HepG2 (cell line): ENCODE data around the gene PPIL6. TPM values are rescaled to one million over a fixed set of nuclear protein-coding genes. Genes with fewer than 3 reads are reported as not detected.

ENCODE experiments used
- ATAC-seq: fragments of 200-7000 bp; cut with Tn5 transposase; 3 replicates; pipeline ENCODE4 v1.9.1; 2020; ENCODE audit warnings: mild to moderate bottlenecking, moderate library complexity
- BruUV-seq: library from RNA; stranded (reverse); fragments of 400-500 nt; replicated peaks from 2 replicates; lab custom pipeline; 2021; lab: Mats Ljungman, UMichigan
- CTCF ChIA-PET: fragments of 300-600 bp; formaldehyde crosslinking; extraction: SDS; loops from one replicate; lab custom pipeline; 2021; ENCODE audit warnings: low total read pairs, inconsistent platforms, low intra/inter-chr PET ratio; lab: Yijun Ruan, JAX
- POLR2A ChIA-PET: fragments of 350-600 bp; sonication (Branson Sonifier 250); formaldehyde crosslinking; loops from one replicate; lab custom pipeline; 2020; ENCODE audit warnings: antibody characterized with exemption, inconsistent platforms; lab: Yijun Ruan, JAX
- DNase-seq: peaks from one replicate; pipeline ENCODE4 v3.0.0-alpha.2; 2015; ENCODE audit warnings: low spot score
- FAIRE-seq: peaks from 3 replicates; lab custom pipeline; 2011; peaks lifted over from hg19 to GRCh38; lab: Jason Lieb, UNC
- H2AFZ ChIP-seq: one replicate; pipeline ENCODE4 v1.6.1; 2011; ENCODE audit warnings: low read length, inconsistent platforms
- H3K27ac ChIP-seq: fragments of 300-600 bp; 3 replicates; pipeline ENCODE4 v1.8.0; 2011; ENCODE audit warnings: mixed run types, mild to moderate bottlenecking, mixed read lengths, low read length, inconsistent platforms; ENCODE audit not compliant: insufficient read depth; ENCODE audit errors: extremely low read length
- H3K27me3 ChIP-seq, 2 experiments: fragments of 200-600 bp in 1 of 2; 2 replicates in 1 of 2; 3 replicates in 1 of 2; pipeline versions ENCODE4 v1.6.0 to v1.8.0; 2011; ENCODE audit warnings: low read length in 2 of 2, mild to moderate bottlenecking in 2 of 2, moderate library complexity in 2 of 2, inconsistent platforms in 1 of 2; ENCODE audit not compliant: insufficient read depth in 2 of 2, control insufficient read depth in 1 of 2
- H3K36me3 ChIP-seq, 2 experiments: fragments of 200-600 bp in 1 of 2; replicated peaks in 1 of 2; 2 replicates in 1 of 2; 3 replicates in 1 of 2; pipeline versions ENCODE4 v1.5.1 to v1.8.0; 2011; ENCODE audit warnings: low read length in 2 of 2, inconsistent platforms in 1 of 2; ENCODE audit not compliant: insufficient read depth in 2 of 2, control insufficient read depth in 1 of 2
- H3K4me1 ChIP-seq: 2 replicates; pipeline ENCODE4 v1.5.1; 2012; ENCODE audit warnings: low read length, inconsistent platforms; ENCODE audit not compliant: insufficient read depth
- H3K4me2 ChIP-seq: 2 replicates; pipeline ENCODE4 v1.6.0; 2011; ENCODE audit warnings: low read depth, low read length, inconsistent platforms
- H3K4me3 ChIP-seq, 3 experiments: fragments of 200-600 bp in 1 of 3; sonication (generic), shearing (Covaris generic) in 1 of 3; replicated peaks in 1 of 3; 2 replicates each; pipeline ENCODE4 v1.5.1; 2011 to 2016; ENCODE audit warnings: low read length in 3 of 3, inconsistent platforms in 2 of 3, low read depth in 2 of 3, mild to moderate bottlenecking in 2 of 3, control low read depth in 1 of 3, mixed read lengths in 1 of 3; ENCODE audit not compliant: insufficient read depth in 1 of 3
- H3K79me2 ChIP-seq: one replicate; pipeline ENCODE4 v1.6.1; 2011; ENCODE audit warnings: low read length, inconsistent platforms; ENCODE audit not compliant: insufficient read depth
- H3K9ac ChIP-seq: 2 replicates; pipeline ENCODE4 v1.6.0; 2011; ENCODE audit warnings: mild to moderate bottlenecking, low read depth, low read length, inconsistent platforms; ENCODE audit not compliant: insufficient read depth
- H3K9me3 ChIP-seq: 2 replicates; pipeline ENCODE4 v1.5.1; 2012; ENCODE audit warnings: mild to moderate bottlenecking, low read length
- H4K20me1 ChIP-seq: 2 replicates; pipeline ENCODE4 v1.6.0; 2011; ENCODE audit warnings: inconsistent platforms, mild to moderate bottlenecking, low read length, moderate library complexity; ENCODE audit not compliant: insufficient read depth
- ATF3 ChIP-seq: sonication (generic); formaldehyde crosslinking; IDR thresholded peaks from 2 replicates; pipeline ENCODE4 v1.4.0; 2020; ENCODE audit warnings: missing genetic modification reagents
- ELF4 ChIP-seq: sonication (generic); formaldehyde crosslinking; IDR thresholded peaks from 2 replicates; pipeline ENCODE4 v1.5.0; 2020; ENCODE audit warnings: missing genetic modification reagents, mild to moderate bottlenecking, moderate library complexity, borderline replicate concordance
- GTF3A ChIP-seq: sonication (generic); formaldehyde crosslinking; conservative IDR thresholded peaks from 2 replicates; pipeline ENCODE4 v1.4.0; 2020; ENCODE audit warnings: mild to moderate bottlenecking, missing genetic modification reagents
- KDM1A ChIP-seq: IDR thresholded peaks from 2 replicates; pipeline ENCODE4 v1.6.1; 2016; ENCODE audit warnings: missing compliant biosample characterization
- KDM3A ChIP-seq: IDR thresholded peaks from 2 replicates; pipeline ENCODE4 v1.6.1; 2018; ENCODE audit warnings: low read depth, missing compliant biosample characterization
- KIAA2018 ChIP-seq: sonication (generic); formaldehyde crosslinking; IDR thresholded peaks from 2 replicates; pipeline ENCODE4 v1.5.0; 2020; ENCODE audit warnings: mild to moderate bottlenecking, missing genetic modification reagents, borderline replicate concordance
- MAFK ChIP-seq, 2 experiments: IDR thresholded peaks in 1 of 2; conservative IDR thresholded peaks in 1 of 2; 2 replicates each; pipeline ENCODE4 v1.6.1; 2011; ENCODE audit warnings: improper control_type of control experiment in 2 of 2, low read length in 2 of 2
- MEF2D ChIP-seq: sonication (generic); formaldehyde crosslinking; IDR thresholded peaks from 2 replicates; pipeline ENCODE4 v1.5.1; 2020; ENCODE audit warnings: mild to moderate bottlenecking, missing genetic modification reagents
- TCF7L2 ChIP-seq: IDR thresholded peaks from 2 replicates; pipeline ENCODE4 v1.6.1; 2011; ENCODE audit warnings: mild to moderate bottlenecking, low read depth, low read length, moderate library complexity
- ZBTB8A ChIP-seq: sonication (generic); formaldehyde crosslinking; IDR thresholded peaks from 2 replicates; pipeline ENCODE4 v1.4.0; 2020; ENCODE audit warnings: mild to moderate bottlenecking, low read depth, missing genetic modification reagents, borderline replicate concordance
- ZNF275 ChIP-seq: sonication (generic); formaldehyde crosslinking; IDR thresholded peaks from 2 replicates; pipeline ENCODE4 v1.8.0; 2022; ENCODE audit warnings: missing genetic modification reagents, mild to moderate bottlenecking, inconsistent platforms, borderline replicate concordance
- ZNF431 ChIP-seq: sonication (generic); formaldehyde crosslinking; IDR thresholded peaks from 2 replicates; pipeline ENCODE4 v1.9.0; 2022; ENCODE audit warnings: missing genetic modification reagents, low read depth, mild to moderate bottlenecking, borderline replicate concordance
- ZNF563 ChIP-seq: sonication (generic); formaldehyde crosslinking; IDR thresholded peaks from 2 replicates; pipeline ENCODE4 v1.8.0; 2022; ENCODE audit warnings: mild to moderate bottlenecking, moderate library complexity, missing genetic modification reagents
- ZNF629 ChIP-seq: sonication (generic); formaldehyde crosslinking; conservative IDR thresholded peaks from 2 replicates; pipeline ENCODE4 v1.5.0; 2020; ENCODE audit warnings: missing genetic modification reagents
- ZNF672 ChIP-seq: sonication (generic); formaldehyde crosslinking; IDR thresholded peaks from 2 replicates; pipeline ENCODE4 v1.8.1; 2022; ENCODE audit warnings: missing genetic modification reagents
- ZNF878 ChIP-seq: sonication (generic); formaldehyde crosslinking; IDR thresholded peaks from 2 replicates; pipeline ENCODE4 v1.8.1; 2023; ENCODE audit warnings: mild to moderate bottlenecking, missing genetic modification reagents, moderate library complexity
- WGBS: methylation state at CpG from one replicate; pipeline ENCODE4 v1.1.6; 2017; ENCODE audit warnings: low lambda C conversion rate; 5-methylcytosine and 5-hydroxymethylcytosine counted together
- in situ Hi-C: cut with HindIII; loops from 2 replicates; pipeline ENCODE4 v1.10.0; 2017; ENCODE audit warnings: low pct_unique_long_range_greater_than_20kb; ENCODE audit not compliant: extremely low pct_ligation_motif_present
- intact Hi-C: fragments of 100-400 bp; cut with micrococcal nuclease; formaldehyde crosslinking; loops from one replicate; pipeline ENCODE4 v1.10.0; 2022; ENCODE audit not compliant: unreplicated experiment
- polyA plus RNA-seq, 8 experiments: library from polyadenylated mRNA; depleted of rRNA in 3 of 8; stranded (reverse) in 7 of 8; unstranded in 1 of 8; fragments of >200 nt; fragmentation: Illumina TruSeq in 4 of 8; extraction: Trizol in 4 of 8; gene quantifications; 2 replicates each; pipeline versions ENCODE4 v1.2.1 to v1.2.3, GENCODE V29; 2011 to 2016; ENCODE audit warnings: low read depth in 4 of 8, missing spikeins in 1 of 8, mixed read lengths in 1 of 8; ENCODE audit not compliant: insufficient read depth in 1 of 8
- total RNA-seq, 5 experiments: library from RNA; depleted of rRNA; stranded (reverse); fragments of >200 nt; fragmentation: Illumina TruSeq; extraction: Trizol; gene quantifications; 2 replicates each; pipeline ENCODE4 v1.2.3, GENCODE V29; 2016; ENCODE audit warnings: low read depth in 1 of 5

Gene PPIL6
- total and polyA plus RNA-seq, 2 of the 13 experiments (the other 11 are each of a cell fraction or from before 2014, with no cell fraction given), result 0.22 to 0.46 TPM

GRCh38 chr6:109436041-109436440 lies 4.4 kb downstream of the PPIL6 start:
- Histone ChIP-seq H3K27me3 (no peaks in the 10 kb centered on the region; a peak in 1 of 5 replicates), H3K27ac (no peak overlapping the region), H3K4me3 (no peak overlapping the region), H3K36me3 (no peaks in the 10 kb centered on the region), H3K9ac (no peak overlapping the region), H3K4me1 (peaks cover 9% of the 10 kb centered on the region; the same call in 1 of the 2 replicates), H3K4me2 (no peak overlapping the region), H3K9me3 (no peaks in the 10 kb centered on the region), H2AFZ (no peak overlapping the region), H3K79me2 (no peaks in the 10 kb centered on the region), H4K20me1 (no peaks in the 10 kb centered on the region)
- intact Hi-C loops, result no loop called here
- FAIRE-seq (no peak), DNase-seq (no peak), ATAC-seq (no peak)
- 36% methylated on average over 5 of the region's 5 CpGs for WGBS
- ChIA-PET CTCF (no interaction called here), POLR2A (no interaction called here)
- in situ Hi-C loops, result no loop called here
- BruUV-seq, result no TSS peak
- TF ChIP-seq MEF2D, result no peak
- no peak for TF ChIP-seq KIAA2018
- TF ChIP-seq KDM3A (CRISPR knock-in tag), result no peak
- no peak for TF ChIP-seq ATF3 (CRISPR knock-in tag)
- TF ChIP-seq ZNF563 (CRISPR knock-in tag), result no peak
- no peak for TF ChIP-seq ZNF672 (CRISPR knock-in tag)
- TF ChIP-seq MAFK (conservative IDR thresholded peaks at IDR 0.05 in 1 of 2, IDR thresholded peaks at IDR 0.05 in 1 of 2; ENCODE audit: low read length in 2 of 2), result no peak
- TF ChIP-seq ZNF878 (CRISPR knock-in tag), result no peak
- no peak for TF ChIP-seq TCF7L2
- TF ChIP-seq ELF4 (CRISPR knock-in tag), result no peak
- TF ChIP-seq GTF3A (CRISPR knock-in tag), result no peak
- TF ChIP-seq ZNF629, result no peak
- TF ChIP-seq KDM1A (CRISPR knock-in tag), result no peak
- TF ChIP-seq ZBTB8A, result no peak
- TF ChIP-seq ZNF275 (CRISPR knock-in tag), result no peak
- no peak for TF ChIP-seq ZNF431 (CRISPR knock-in tag)
